ENCODE data around the gene PXDC1. TPM values are rescaled to one million over a fixed set of nuclear protein-coding genes. Genes with fewer than 3 reads are reported as not detected.
"Not testable (repeated sequence)": the region's sequence is repeated elsewhere in the genome, so short reads cannot be mapped to it uniquely, and the experiment has no call there.

Gene PXDC1
- total RNA-seq, 2 experiments from 2014 or later, result not detected

GRCh38 chr6:3683331-3683730, 68.2 kb downstream of the PXDC1 start:
- DNase-seq (no peak), ATAC-seq (no peak)
- H3K9me3 Mint-ChIP-seq (ENCODE audit: insufficient read depth), result no peaks in the 10 kb centered on the region
- no peaks in the 10 kb centered on the region for H3K4me1 Mint-ChIP-seq (ENCODE audit: low read depth)
- POLR2A ChIA-PET, result no interaction called here
- CTCF ChIA-PET, result no interaction called here
- H3K4me3 Mint-ChIP-seq, result no peak overlapping the region
- no peaks in the 10 kb centered on the region for H3K27me3 Mint-ChIP-seq (ENCODE audit: low read depth)
- H3K36me3 Mint-ChIP-seq (ENCODE audit: low read depth), result no peaks in the 10 kb centered on the region
- H3K27ac Mint-ChIP-seq, result no peak overlapping the region

- POLR2A ChIA-PET, result no interaction called here
- H3K27ac Mint-ChIP-seq, result no peak overlapping the region
These were observed 72.6 kb downstream of the PXDC1 start for GRCh38 chr6:3678946-3679345.

GRCh38 chr6:3677751-3678150, 73.8 kb downstream of the PXDC1 start:
- H3K4me1 Mint-ChIP-seq (ENCODE audit: low read depth); H3K9me3 Mint-ChIP-seq (ENCODE audit: insufficient read depth); H3K36me3 Mint-ChIP-seq (ENCODE audit: low read depth); H3K27ac Mint-ChIP-seq; H3K4me3 Mint-ChIP-seq; ATAC-seq; POLR2A ChIA-PET; DNase-seq; CTCF ChIA-PET; H3K27me3 Mint-ChIP-seq (ENCODE audit: low read depth): not testable (repeated sequence)

More at GRCh38 chr6:3678946-3679345, 72.6 kb downstream of the PXDC1 start:
- ATAC-seq (no peak), DNase-seq (no peak)
- H3K9me3 Mint-ChIP-seq (ENCODE audit: insufficient read depth), result no peaks in the 10 kb centered on the region
- H3K4me3 Mint-ChIP-seq, result no peak overlapping the region
- H3K27me3 Mint-ChIP-seq (ENCODE audit: low read depth), result peaks cover 3% of the 10 kb centered on the region
- CTCF ChIA-PET, result no interaction called here
- H3K36me3 Mint-ChIP-seq (ENCODE audit: low read depth), result no peaks in the 10 kb centered on the region
- no peaks in the 10 kb centered on the region for H3K4me1 Mint-ChIP-seq (ENCODE audit: low read depth)

GRCh38 chr6:3677351-3677750, 74.2 kb downstream of the PXDC1 start:
- POLR2A ChIA-PET, H3K27ac Mint-ChIP-seq: not testable (repeated sequence)

More at GRCh38 chr6:3677351-3677750, 74.2 kb downstream of the PXDC1 start:
- H3K9me3 Mint-ChIP-seq (ENCODE audit: insufficient read depth); DNase-seq; H3K36me3 Mint-ChIP-seq (ENCODE audit: low read depth); CTCF ChIA-PET; H3K4me1 Mint-ChIP-seq (ENCODE audit: low read depth); H3K27me3 Mint-ChIP-seq (ENCODE audit: low read depth); ATAC-seq; H3K4me3 Mint-ChIP-seq: not testable (repeated sequence)

Other genes with a start within 250 kb of the PXDC1 start
- 1 to 10 TPM; 7.6 to 8.6 TPM for gene FAM50B, start 97.7 kb upstream of the PXDC1 start, total RNA-seq